NCI-H524 (cell line): ENCODE data around the gene DLL4.
"Not testable (repeated sequence)": the region's sequence is repeated elsewhere in the genome, so short reads cannot be mapped to it uniquely, and the experiment has no call there.

Source experiments
- DNase-seq, 2 experiments: peaks; one replicate each; lab custom pipeline; 2025; lab: John Stamatoyannopoulos, UW

The DLL4 gene

DNA sequence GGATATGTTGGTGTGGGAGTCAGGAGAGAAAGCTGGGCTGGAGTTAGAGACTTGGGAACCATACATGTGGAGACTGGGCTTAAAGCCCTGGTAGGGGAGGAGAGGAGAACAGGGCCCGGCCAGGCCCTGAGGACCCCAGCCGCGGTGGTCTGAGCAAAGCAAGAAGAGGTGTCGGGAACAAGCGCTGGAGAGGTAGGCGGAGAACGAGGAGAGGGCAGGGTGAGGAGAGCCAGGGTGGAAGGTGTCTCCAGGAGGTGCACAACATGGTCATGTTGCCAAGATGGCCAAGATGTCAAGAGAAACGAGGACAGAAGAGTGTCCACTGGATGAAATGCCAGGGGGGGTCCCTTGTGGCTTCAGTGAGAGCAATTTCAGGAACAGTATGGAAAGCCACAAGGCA is 29.6 kb downstream of the DLL4 start:
- DNase-seq = no peak

DNA sequence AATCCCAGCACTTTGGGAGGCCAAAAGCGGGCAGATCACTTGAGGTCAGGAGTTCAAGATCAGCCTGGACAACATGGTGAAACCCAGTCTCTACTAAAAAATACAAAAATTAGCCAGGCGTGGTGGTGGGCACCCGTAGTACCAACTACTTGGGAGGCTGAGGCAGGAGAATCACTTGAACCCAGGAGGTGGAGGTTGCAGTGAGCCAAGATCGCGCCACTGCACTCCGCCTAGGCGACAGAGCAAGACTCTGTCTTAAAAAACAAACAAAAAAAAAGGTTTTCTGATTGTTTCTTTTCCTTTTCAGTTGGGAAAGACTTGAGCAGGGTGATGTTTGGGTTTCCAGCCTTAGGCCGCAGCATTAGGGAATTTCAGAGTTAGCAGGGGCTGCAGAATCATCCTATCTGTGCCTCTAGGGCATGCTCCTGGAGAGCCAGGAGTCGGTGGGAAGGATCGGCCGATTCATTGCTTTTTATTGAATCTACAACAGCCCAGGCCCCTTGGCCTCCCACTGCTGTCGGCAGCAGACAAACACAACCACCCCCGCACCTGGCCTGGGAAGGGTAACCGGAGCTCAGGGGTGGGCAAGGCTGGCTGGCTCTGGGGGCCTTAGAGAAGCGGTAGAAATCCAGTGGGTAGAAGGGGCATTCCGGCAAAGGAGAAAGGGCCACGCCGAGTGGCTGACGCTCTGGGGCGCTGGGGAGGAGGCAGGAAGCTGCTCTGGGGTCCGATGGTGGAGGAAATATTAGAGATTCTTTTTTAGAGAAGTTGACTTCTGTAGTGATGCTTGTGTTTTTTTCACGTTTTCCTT is 30.4 kb downstream of the DLL4 start:
- DNase-seq = no peak

DNA sequence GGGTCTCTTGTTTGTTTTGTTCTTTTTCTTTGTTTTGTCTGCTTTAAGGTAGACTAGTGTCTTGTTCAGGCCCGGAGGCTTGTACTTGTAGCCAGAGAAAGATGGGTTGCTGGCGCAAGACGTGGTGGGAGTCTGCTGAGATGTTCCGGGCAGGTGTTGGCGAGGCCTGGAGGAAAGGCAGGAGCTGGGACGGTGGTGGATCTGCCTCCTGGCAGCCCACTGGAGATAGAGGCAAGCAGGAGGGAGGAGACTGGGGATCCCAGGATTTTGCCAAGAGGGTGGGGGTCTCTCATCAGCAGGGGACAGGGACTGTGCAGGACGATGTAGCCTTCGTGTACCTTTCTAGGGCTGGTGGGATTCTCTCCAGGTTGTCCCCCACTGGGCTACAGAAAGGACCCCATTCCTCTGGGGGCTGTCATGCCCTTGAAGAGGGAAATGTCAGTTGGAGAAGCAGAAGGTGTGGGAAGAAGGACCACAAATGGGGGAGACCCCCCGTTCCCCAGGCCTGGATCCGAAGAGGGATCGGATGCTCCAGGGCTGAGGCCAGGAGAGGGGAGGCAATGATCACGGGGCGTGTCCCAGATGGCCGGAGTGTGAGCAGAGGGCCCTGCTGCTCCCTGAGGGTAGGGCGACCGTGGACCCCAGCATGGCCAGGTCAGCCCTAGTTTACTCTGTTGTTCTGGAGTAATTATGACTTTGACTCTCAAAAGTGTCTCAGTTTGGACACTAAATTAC is 31.2 kb downstream of the DLL4 start:
- DNase-seq = no peak

DNA sequence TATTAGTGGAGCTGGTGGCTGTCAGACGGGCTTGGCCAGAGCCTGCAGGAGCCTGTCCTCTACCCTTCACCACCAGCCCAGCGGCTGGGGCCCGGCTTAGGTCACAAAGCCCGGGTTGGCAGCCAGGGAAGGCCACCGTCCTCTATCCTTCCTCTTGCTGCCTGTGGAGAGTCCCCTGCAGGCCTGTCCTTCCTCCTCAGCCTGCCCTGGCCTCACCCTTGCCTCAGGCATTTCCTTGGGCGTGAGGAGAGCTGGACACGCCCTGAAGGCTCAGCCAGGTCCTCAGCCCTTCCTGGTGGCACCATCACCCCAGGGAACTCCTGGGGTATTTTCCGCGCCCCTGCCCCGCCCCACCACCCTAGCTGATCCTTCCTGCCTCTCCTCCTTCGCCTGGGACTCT is 31.8 kb downstream of the DLL4 start:
- no peak for DNase-seq

DNA sequence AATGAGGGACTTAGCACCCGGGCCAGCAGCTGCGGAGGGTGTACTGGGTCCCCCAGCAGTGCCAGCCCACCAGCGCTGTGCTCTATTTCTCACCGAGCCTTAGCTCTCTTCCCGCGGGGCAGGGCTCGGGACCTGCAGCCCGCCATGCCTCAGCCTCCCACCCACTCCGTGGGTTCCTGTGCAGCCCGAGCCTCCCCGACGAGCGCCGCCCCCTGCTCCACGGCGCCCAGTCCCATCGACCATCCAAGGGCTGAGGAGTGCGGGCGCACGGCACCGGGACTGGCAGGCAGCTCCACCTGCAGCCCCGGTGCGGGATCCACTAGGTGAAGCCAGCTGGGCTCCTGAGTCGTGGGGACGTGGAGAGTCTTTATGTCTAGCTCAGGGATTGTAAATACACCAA is 32.6 kb downstream of the DLL4 start:
- DNase-seq = not testable (repeated sequence)

DNA sequence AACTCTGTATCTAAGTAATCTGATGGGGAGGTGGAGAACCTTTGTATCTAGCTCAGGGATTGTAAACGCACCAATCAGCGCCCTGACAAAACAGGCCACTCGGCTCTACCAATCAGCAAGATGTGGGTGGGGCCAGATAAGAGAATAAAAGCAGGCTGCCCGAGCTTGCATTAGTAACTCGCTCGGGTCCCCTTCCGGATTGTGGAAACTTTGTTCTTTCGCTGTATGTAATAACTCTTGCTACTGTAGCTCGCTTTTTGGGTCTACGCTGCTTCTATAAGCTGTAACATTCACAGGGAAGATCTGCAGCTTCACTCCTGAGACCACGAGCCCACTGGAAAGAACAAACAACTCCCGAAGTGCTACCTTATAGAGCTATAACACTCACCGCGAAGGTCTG is 33.2 kb downstream of the DLL4 start:
- DNase-seq = not testable (repeated sequence)

DNA sequence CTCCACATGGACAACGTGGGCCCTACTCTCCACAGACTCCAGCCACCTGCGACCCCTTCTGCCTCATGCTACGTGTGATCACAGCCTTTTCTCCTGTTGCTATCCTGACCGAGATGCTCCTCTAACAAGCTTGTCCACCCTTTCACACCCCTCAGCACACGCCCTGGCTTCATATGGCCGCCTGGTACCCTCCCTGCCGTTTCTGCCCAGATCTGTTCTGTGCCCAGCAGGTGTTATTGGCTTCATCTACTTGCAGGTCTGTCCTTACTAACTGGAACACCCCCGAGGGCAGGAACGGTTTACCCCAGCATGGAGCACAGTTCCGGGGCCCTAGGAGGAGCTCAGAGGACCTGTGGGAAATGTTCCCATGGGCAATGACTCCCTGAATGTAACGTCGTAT is 34.1 kb downstream of the DLL4 start:
- no peak for DNase-seq

DNA sequence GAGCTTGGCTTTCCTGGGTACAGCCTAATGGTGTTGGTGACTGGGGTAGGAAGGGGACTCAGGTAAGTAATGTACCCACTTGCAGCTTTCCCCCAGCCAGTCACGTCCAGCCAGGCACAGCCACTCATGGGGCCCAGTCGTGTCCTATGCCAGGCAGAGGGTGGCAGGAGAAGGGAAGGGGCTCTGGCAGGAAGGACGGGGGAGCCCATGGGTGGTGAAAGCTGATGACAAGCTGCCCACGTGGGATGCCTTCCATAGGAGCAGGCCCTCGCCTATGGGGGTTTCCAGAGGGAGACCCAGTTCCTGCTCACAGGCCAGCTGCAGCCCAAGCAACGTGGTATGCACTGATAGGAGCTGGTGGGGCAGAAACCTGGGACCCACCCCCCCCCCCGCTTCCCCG is 34.9 kb downstream of the DLL4 start:
- no peak for DNase-seq

DNA sequence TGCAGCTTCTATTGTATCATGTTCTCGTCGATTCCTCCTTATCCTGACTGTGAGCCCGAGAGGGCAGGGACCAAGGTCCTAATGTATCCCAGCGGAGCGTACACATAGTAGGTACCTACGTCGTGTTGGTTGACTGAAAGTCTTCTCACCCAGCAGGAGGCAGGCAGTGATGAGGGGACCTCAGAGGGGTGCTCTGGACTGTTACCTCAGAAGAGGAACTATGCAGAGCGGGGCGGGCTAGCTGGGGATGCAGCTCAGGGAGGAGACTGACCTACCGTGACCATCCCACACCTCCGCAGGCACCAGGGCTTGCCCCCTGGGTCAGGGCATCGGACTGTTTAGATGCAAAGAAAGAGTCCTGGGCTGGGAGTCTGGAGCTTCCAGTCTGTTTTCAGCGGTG is 35.5 kb downstream of the DLL4 start:
- DNase-seq = no peak

DNA sequence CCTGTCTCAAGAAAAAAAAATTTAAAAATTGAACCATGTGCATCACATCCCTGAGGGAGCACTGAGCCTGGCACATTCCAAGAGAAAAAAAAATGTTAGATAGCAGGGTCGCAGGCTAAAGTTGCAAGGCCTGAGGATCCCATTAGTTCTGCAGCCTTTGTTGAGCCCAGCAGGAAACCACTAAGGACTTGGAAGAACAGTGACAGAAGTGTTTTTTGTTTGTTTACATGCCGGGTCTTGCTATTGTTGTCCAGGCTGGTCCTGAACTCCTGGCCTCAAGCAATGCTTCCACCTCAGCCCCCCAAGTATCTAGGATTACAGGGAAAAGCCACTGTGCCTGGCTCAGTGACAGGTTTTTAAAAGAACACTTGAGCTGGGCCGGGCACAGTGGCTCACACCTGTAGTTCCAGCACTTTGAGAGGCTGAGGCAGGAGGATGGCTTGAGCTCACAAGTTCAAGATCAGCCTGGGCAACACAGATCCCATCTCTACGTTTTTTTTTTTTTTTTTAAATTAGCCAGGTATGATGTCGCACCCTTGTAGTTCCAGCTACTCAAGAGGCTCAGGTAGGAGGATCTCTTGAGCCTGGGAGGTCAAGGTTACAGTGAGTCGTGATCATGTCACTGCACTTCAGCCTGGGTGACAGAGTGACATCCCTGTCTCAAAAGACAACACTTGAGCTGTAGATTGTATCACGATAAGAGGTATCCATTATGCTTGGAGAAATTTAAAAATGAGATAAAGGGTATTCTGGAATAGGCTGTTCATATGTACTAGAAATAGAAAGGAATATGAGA is 39.3 kb downstream of the DLL4 start:
- DNase-seq = no peak

DNA sequence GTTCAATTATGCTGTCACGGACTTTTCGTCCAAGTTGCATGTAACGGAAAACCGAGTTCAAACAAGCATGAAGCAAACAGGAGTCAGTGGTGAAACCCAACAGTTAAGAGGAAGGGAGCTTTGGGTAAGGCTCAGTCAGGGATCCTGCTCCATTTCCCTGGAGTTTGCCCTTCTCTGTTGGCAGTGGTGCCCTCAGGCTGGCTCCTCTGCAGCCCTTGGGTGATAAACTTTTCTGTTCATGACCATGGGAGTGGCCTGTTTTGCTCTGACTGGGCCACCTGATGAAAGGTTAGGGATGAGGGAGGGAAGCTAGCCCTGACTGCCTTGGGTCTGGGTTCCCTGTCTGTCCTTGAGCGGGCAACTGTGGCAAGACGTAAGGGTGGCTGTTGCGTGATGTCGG is 40.2 kb downstream of the DLL4 start:
- DNase-seq = no peak

DNA sequence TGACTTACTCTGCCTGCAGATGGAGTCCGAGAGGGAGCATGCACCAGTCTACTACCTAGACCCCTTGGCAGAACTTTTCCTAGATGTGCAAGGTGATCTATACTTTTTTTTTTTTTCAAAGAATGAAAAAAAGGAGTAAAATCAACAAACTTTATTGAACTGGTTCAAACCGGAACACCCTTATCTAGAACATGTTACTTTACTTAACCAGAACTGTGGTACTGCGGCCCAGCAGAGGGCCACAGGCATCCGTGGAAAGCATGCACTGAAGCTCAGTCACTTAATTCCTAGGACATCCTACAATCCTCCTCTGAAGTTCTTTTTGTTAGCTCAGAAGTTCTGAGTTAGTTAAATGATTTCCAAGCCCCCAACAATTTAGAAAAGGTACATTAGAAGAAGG is 45.7 kb downstream of the DLL4 start:
- DNase-seq = no peak

DNA sequence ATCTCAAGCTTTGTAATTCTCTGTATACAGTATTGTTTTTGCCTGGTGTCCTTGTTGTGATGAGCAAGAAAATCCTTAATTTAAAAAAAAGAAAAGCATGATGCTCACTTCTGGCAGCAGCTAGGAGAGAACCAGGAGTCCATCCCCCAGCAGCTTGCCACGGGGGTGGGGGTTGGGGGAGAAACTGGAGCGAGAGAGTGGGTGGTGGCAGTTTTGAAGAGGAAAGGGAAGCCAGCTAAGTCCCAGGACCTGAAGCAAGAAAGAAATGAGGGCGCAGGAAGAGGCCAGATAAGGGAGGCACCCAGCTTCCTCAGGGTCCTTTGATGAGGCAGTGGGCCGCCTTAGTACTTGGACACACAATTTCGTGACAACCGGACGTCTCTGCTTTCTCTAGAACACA is 47.7 kb downstream of the DLL4 start:
- no peak for DNase-seq

DNA sequence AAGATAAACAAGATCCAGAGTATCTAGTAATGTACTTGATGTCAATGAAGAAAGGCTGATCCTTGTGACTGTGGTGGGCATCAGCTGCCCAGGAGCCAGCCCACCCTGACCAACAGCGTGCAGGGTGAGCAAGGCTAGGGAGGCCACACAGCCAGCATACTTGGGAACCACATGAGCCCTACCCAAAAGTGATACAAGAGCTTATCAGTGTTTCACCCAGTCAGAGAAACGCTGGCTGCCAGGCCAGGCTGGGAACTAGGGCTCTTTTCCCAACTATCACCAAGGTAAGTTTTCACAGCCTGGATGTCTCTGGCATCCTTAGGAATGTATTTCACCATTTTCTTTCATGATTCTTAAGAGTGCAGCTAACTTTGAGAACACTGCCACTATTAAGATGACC is 49.0 kb downstream of the DLL4 start:
- DNase-seq = no peak

DNA sequence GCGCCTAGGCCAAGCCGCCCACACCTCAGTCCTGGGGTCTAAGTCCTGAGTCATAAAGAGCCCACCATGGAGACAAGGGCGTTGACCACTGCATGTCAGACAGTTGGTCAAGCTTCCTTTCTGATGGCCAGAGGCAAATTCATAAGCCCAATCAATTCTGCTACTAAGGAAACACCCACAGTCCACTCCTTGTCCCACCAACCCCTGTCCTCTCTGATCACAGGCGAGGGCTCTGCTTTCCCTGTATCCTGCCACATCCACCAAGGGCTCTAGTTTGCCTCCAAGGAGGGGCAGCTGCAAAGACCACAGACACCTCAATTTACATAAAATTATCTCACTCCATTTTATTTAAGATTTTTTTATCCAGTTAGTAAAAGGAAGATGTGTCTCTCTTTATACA is 49.4 kb downstream of the DLL4 start:
- DNase-seq = no peak

DNA sequence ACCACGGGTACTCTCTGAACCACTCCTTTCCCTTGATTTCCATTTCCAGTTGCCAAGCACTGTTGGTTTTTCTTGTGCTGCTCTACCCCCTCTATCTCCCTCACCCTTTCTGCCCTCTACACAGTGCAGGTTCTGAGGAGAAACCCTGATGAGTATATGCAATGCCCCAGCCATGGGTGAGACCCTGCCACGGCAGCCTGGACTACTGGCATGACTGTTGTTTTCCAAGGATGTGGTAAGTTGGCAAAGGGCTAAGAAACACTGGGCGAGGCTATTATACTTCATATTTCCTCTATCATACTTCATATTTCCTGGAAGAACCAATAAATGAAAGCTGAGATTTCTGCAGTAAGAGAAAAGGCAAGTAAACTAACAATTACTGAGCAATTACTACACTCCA is 52.0 kb downstream of the DLL4 start:
- no peak for DNase-seq

DNA sequence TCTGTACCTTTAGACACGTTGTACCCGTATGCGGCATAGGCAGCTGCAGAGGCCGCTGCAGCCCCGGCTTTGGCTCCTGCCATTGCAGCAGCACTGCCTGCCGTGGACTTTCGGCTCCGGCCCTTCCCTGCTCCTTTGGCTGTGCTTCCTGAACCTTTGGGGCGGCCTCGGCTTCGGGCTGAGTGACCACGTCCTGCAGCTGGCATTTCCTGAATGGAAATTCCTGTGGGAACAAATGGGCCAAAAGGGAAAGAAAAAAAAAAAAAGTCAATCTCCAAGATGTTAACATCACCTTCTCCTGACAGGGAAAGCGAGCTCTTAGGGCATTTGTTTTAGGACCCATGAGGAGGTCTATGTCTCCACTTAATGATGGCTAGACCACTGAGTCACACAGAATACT is 53.7 kb downstream of the DLL4 start:
- DNase-seq = no peak

DNA sequence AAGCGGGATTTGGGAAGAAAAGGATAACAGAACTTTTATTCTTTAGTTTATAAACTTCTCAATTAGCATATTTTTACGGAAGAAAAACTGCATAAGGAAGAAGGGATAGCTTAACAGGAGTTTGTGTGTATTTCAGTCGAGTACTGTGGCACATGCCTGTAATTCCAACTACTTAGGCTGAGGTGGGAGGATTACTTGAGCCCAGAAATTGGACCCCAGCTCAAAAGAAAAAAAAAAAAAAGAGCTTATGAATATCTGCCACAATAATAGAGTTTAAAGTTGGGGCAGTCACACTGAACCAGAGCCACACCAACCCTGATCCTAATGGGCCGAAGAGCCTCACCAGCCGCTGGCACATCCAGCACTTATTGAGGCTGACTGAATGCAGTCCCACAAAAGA is 55.3 kb downstream of the DLL4 start:
- no peak for DNase-seq

DNA sequence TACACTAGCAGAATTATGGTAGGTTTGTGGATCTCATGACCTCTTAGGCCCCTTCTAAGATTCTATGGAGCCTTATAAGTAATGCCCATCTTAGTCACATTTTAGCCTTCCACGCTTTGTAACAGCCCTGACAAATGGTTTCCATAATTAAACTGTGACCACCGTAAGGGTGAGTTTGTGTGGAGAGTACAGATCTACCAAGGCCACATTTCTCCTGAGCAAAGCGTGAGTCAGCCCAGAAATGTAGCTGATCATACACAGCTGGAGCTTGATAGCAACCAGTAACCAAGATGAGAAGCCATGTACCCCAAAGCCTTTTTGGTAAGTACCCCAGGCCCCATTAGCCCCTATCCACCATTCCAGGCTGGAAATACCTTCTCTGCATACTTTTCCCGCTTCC is 55.8 kb downstream of the DLL4 start:
- DNase-seq = no peak

DNA sequence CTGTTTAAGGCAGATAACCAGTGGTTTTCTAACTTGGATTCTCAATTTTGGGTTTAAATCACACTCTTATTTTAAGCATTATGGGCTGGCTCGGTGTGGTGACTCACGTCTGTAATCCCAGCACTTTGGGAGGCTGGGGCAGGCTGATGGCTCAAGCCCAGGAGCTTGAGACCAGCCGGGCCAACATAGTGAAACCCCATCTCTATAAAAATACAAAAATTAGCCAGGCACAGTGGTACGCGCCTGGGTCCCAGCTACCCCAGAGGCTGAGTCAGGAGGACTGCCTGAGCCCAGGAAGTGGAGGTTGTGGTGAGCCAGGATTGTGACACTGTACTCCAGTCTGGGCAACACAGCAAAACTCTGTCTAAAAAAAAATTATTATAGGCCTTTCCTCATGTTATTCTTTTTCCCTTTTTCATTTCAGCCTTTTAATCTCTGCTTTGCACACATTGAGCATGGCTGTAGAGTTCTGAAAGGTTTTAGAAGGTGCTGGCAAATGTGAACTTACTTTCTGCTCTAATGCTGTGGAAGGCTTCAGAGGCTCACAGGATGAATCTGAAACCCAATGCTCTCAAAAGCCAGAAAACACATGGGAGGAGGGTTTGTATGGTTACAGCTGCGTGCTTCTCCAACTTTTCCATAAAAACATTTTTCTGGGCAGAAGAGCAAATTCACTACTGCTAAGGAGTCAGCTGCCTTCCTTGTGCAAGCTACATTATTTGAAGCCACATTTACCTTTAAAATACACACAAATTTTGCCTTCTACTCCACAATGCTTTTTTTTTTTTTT is 56.6 kb downstream of the DLL4 start:
- no peak for DNase-seq

DNA sequence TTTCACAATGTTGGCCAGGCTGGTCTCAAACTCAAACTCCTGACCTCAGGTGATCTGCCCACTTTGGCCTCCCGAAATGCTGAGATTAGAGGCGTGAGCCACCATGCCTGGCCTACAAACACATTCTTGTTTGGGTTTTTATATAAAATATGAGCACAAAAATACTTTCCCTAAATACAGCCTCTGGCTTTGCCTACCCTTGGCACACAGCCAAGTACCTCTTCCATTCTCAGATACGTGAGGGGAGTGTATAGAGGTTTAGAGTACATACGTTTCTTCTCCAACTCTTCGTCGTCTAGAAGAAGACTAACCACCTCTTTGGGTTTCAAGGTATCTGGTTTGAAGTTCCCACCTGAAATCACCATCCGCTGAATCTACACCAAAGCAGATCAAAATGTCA is 57.7 kb downstream of the DLL4 start:
- no peak for DNase-seq

DNA sequence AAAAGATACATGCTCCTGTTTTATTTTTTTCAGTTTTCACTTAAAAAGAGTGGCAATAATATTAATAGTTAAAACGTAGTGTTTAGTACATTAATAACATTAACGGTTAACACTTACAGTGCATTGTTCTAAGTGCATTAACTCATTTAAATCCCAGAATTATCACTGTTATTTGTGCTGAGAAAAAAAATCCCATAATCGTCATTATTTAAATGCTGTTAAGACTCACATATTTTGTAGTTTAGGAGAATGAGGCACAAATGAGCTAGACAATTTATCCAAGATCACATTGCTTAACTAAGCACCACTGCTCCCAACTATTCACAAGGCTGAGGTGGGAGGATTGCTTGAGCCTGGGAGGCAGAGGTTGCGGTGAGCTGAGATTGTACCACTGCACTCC is 59.0 kb downstream of the DLL4 start:
- DNase-seq = no peak
